ENCODE measurements around the gene ARRB1. TPM values are rescaled to one million over a fixed set of nuclear protein-coding genes. Genes with fewer than 3 reads are reported as not detected.
"Not testable (repeated sequence)": the region's sequence is repeated elsewhere in the genome, so short reads cannot be mapped to it uniquely, and the experiment has no call there.

The ARRB1 gene
- total and polyA plus RNA-seq, 5 donors, result 12.1 to 32.5 (median 26.4) TPM

DNA sequence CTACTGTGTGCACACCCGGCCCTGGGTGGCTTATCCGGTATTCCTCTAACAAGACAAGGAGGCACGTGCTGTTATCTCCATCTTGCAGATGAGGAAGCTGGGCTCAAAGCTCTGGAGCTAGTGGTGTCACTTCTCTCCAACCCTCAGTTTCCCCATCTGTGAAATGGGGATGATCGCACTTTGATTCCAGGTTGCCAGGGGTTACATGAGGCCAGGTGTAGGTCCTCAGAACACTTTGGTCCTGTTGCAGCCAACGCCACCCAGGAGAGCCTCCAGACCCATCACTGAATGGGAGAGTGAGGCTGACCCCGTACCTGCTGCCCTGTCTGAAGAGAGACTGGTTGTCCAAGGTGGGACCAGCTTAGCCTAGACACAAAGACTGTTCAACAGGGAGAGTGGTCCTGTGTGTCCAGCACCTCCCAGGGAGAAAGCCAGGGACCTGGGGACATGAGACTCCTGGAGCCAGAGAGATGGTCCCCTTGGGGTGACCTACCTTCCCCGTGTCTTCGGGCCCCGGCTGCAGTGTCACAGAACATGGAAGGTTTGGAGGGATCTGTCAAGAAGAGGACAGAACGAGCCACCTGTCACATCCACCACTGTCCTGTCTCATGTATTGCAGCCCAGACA is 69.9 kb downstream of the ARRB1 start:
- DNase-seq (peak in 2 of 3 donors; percentile 36 to 42), ATAC-seq (no peak)
- H3K27ac ChIP-seq (ENCODE audit: low read length), result no peak overlapping the region
- no peaks in the 10 kb centered on the region for H3K27me3 ChIP-seq (ENCODE audit: control insufficient read depth, insufficient read depth)
- 89% methylated on average over 10 of the region's 10 CpGs for WGBS
- intact Hi-C loops (cut with DNase I), result loop anchor here (2.0 to 10.0 kb wide), 5 partner anchors 53 to 243 kb away; partner anchors contain the start of gene GDPD5 (in 1 of the 4)
- no peak overlapping the region for H3K4me3 ChIP-seq (ENCODE audit: low read length)
- H3K9me3 ChIP-seq (ENCODE audit: control insufficient read depth, low read length), result no peaks in the 10 kb centered on the region
- H3K4me1 ChIP-seq (ENCODE audit: control insufficient read depth, insufficient read depth, low read length), result peaks cover 3% of the 10 kb centered on the region

DNA sequence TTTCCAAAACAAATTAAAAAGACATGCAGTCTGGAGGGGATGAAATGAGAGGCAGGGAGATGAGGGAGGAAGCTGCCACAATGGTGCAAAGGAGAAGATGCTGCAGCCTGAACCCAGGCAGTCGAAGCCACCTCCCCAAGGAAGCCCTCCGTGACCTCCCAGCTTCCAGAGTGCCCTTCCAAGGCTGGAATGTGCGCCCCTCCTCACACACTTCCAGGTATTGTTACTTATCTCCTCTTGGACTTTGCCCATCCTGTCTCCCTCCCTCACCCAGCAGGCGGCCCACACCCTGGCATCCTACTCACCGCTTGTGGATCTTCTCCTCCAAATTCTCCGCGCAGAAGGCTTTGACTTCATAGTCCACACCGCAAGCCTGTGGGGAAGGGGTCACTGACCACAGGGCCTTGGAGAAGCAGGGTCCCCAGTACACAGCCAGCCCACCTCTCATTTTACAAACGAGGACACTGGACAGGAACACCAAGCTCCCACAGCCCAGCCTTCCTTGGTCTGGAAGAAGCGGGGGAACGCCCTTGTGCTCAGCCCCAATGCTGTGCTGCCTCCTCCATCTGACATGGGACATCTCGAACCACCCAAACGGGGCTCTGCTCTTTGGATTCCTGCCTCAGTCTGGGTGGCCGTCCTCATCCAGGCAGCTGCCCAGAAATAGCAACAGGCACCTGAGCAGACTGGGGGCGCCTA is 70.5 kb downstream of the ARRB1 start:
- H3K27me3 ChIP-seq (ENCODE audit: control insufficient read depth, insufficient read depth), result no peaks in the 10 kb centered on the region
- H3K9me3 ChIP-seq (ENCODE audit: control insufficient read depth, low read length), result no peaks in the 10 kb centered on the region
- 73% methylated on average over 15 of the region's 15 CpGs for WGBS
- no peak overlapping the region for H3K27ac ChIP-seq (ENCODE audit: low read length)
- peaks cover 3% of the 10 kb centered on the region for H3K4me1 ChIP-seq (ENCODE audit: control insufficient read depth, insufficient read depth, low read length)
- intact Hi-C loops (cut with DNase I), result loop anchor here (1.0 to 10.0 kb wide), 6 partner anchors 54 to 244 kb away; partner anchors contain the start of gene GDPD5 (in 1 of the 4)
- peak in 2 of 3 donors; percentile 56 to 68 for DNase-seq
- peak; percentile 49 to 74 for ATAC-seq
- H3K4me3 ChIP-seq (ENCODE audit: low read length), result no peak overlapping the region

DNA sequence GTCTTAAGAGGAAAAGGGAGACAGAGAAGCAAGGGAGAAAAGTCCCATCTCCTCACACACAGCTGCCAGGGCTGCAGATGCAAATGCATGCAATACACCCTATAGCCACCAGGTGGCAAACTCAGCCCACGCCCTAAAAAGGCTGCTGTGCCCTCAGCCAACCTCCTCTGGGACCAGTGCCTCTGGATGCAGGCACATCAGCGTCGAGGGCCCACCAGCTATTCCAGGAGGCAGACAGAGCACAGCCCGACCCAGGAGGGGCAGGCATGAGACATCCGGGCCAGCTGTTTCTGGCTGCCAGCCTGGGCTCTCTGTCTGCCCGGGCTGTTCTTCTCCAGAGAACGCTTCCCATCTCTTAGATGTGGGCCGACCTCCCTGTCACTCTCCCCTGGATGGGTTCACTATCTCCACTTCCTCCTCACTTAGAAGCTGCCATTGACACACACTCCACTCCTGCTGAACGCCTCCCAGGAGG is 71.2 kb downstream of the ARRB1 start:
- DNase-seq (peak; percentile 79 to 91 (median 90)), ATAC-seq (peak; percentile 85 to 86)
- intact Hi-C loops (cut with DNase I), result loop anchor here (1.0 to 10.0 kb wide), 6 partner anchors 55 to 245 kb away; partner anchors contain the start of gene GDPD5 (in 1 of the 4)
- WGBS, result 9% methylated on average over 9 of the region's 9 CpGs
- Histone ChIP-seq H3K27ac (ENCODE audit: low read length) (peak overlapping the region; percentile 2), H3K9me3 (ENCODE audit: control insufficient read depth, low read length) (no peaks in the 10 kb centered on the region), H3K4me1 (ENCODE audit: control insufficient read depth, insufficient read depth, low read length) (peaks cover 3% of the 10 kb centered on the region), H3K4me3 (ENCODE audit: low read length) (no peak overlapping the region), H3K27me3 (ENCODE audit: control insufficient read depth, insufficient read depth) (no peaks in the 10 kb centered on the region)

DNA sequence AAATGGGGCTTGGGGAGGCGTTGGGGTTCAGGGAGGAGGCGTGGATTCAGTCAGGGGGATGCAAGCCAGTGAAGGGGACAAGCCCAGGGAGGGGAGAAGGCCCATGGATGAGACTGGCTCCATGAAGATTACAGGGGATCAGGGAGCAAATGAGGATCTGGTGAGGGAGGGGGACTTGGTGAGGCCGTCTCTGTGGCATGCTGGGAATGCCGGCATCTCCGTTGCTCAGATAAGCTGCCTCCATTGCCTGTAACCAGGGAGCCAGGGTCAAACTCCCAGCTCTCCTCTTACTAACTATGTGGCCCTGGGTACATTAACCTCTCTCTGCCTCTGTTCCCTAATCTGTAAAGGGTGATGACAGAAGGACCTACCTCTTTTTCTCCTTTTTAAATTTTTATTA is 72.2 kb downstream of the ARRB1 start:
- WGBS, result 58% methylated on average over 5 of the region's 5 CpGs
- no peak overlapping the region for H3K27ac ChIP-seq (ENCODE audit: low read length)

DNA sequence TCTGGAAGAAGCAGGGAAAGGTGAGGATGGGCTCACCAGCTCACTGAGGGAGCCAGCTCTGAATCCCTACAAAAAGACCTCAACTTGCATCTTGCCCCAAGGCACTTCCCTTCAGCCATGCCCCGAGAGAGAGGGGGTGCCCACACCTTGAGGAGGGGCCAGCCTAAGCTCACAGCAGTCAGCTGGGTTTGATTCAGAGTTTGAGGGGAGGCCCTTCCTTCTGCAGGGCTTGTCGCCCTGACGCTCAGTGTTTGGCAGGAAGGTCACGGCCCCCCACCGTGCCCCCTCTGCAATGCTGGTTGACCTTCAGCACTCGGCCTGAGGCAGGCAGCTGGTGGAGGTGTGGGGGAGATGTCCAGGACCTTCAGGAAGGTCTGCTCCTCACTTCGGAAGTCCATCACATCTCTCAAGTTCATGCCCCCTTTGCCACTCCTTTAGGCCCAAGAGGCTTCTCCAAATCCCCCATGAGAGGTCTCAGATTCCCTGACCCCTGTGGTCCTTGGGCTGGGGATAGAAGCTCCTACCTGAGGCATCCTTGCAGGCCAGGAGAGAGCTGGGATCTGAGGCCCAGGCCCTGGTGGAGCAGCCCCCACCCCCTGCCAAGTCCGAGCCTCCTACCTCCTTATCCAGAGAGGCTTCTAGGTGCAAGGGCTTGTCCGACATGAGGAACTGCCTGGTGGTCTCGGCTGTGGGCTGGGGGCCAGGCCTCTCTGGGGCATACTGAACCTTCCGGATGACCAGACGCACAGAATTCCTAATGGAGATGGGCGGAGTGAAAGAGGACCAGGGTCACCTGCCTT is 73.3 kb downstream of the ARRB1 start:
- intact Hi-C loops (cut with DNase I), result loop anchor here in 1 of 4 donors (5.0 kb wide), 1 partner anchor 94 kb away; no protein-coding TSS in a partner anchor
- 85% methylated on average over 13 of the region's 13 CpGs for WGBS
- ATAC-seq (no peak), DNase-seq (peak in 1 of 3 donors; percentile 33)
- Histone ChIP-seq H3K9me3 (ENCODE audit: control insufficient read depth, low read length) (no peaks in the 10 kb centered on the region), H3K4me1 (ENCODE audit: control insufficient read depth, insufficient read depth, low read length) (peaks cover 3% of the 10 kb centered on the region), H3K4me3 (ENCODE audit: low read length) (no peak overlapping the region), H3K27ac (ENCODE audit: low read length) (no peak overlapping the region), H3K27me3 (ENCODE audit: control insufficient read depth, insufficient read depth) (no peaks in the 10 kb centered on the region)

More for the DNA sequence above, 72.2 kb downstream of the ARRB1 start:
- no peaks in the 10 kb centered on the region for H3K27me3 ChIP-seq (ENCODE audit: control insufficient read depth, insufficient read depth)
- peaks cover 3% of the 10 kb centered on the region for H3K4me1 ChIP-seq (ENCODE audit: control insufficient read depth, insufficient read depth, low read length)
- intact Hi-C loops (cut with DNase I), result loop anchor here in 1 of 4 donors (5.0 kb wide), 1 partner anchor 93 kb away; no protein-coding TSS in a partner anchor
- H3K4me3 ChIP-seq (ENCODE audit: low read length), result no peak overlapping the region
- H3K9me3 ChIP-seq (ENCODE audit: control insufficient read depth, low read length), result no peaks in the 10 kb centered on the region
- DNase-seq (peak in 1 of 3 donors; percentile 7), ATAC-seq (no peak)

DNA sequence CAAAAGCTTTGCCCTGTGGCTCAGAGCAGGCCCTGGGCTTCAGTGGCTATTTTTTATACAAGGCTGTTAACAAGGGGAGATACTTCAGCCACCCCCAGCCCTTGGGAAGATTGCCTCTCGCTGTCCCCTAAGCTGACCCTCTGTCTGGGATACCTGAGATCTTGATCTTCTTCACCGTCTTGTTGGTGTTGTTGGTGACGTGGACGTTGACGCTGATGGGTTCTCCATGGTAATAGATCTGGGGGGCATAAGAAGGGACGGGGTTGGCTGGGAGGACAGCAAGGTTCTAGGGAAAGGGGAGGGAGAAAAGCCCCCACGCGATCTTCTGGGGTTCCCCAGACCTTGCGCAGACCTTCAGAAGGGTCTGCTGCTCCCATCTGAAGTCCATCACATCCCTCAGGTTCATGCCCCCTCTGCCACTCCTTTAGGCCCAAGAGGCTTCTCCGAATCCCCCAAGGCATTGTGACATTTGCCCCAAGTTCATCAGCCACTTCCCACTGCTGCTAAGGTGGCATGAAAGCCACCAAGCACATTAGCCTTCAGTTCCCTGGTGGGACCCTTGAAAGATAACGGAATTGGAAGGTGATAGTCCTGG is 74.2 kb downstream of the ARRB1 start:
- Histone ChIP-seq H3K27ac (ENCODE audit: low read length) (no peak overlapping the region), H3K4me1 (ENCODE audit: control insufficient read depth, insufficient read depth, low read length) (peaks cover 3% of the 10 kb centered on the region), H3K4me3 (ENCODE audit: low read length) (no peak overlapping the region), H3K9me3 (ENCODE audit: control insufficient read depth, low read length) (no peaks in the 10 kb centered on the region), H3K27me3 (ENCODE audit: control insufficient read depth, insufficient read depth) (no peaks in the 10 kb centered on the region)
- ATAC-seq (no peak), DNase-seq (peak in 1 of 3 donors; percentile 7)
- intact Hi-C loops (cut with DNase I), result loop anchor here in 1 of 4 donors (5.0 kb wide), 1 partner anchor 95 kb away; no protein-coding TSS in a partner anchor
- 95% methylated on average over 11 of the region's 11 CpGs for WGBS

DNA sequence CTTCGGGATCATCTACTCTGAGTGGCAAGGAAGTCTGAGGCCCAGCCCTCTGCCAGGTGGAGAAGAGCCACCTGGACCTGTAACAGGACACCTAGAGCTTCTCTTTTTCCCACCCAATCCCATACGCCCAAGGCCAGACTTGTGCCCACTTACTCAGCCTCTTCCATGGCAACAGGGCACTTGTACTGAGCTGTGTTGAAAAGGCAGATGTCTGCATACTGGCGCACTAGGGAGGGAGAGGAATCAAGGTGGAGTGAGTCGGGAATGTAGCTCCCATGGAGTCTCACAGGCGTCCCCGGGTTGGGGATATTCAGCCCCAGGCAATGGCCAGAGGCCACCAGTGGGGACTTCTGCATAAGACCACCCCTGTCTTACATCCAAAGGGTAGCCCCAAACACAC is 74.8 kb downstream of the ARRB1 start:
- Histone ChIP-seq H3K27me3 (ENCODE audit: control insufficient read depth, insufficient read depth) (no peaks in the 10 kb centered on the region), H3K4me1 (ENCODE audit: control insufficient read depth, insufficient read depth, low read length) (peaks cover 3% of the 10 kb centered on the region), H3K9me3 (ENCODE audit: control insufficient read depth, low read length) (no peaks in the 10 kb centered on the region), H3K27ac (ENCODE audit: low read length) (no peak overlapping the region), H3K4me3 (ENCODE audit: low read length) (no peak overlapping the region)
- DNase-seq (peak in 1 of 3 donors; percentile 16), ATAC-seq (no peak)
- intact Hi-C loops (cut with DNase I), result loop anchor here in 1 of 4 donors (5.0 kb wide), 1 partner anchor 96 kb away; no protein-coding TSS in a partner anchor
- 88% methylated on average over 6 of the region's 6 CpGs for WGBS

DNA sequence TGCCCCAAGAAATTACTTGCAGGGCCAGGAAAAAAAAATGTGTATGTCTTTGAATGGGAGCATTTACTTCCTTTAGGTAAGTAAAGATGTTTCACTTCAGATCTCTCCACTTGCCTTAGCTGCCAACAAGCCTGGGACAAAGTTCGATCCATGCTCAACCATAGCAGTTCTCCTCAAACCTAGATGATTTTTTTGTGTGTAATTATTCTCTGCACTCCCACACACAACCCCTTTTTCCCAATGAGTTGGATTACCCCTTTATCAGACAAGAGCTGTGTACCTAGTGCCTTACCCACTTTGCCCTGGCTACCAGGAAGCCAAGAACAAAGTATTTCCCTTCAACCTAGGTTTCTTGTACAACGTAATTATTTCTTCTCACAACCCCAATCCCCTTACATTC is 75.3 kb downstream of the ARRB1 start:
- DNase-seq (no peak), ATAC-seq (no peak)
- Histone ChIP-seq H3K4me3 (ENCODE audit: low read length) (no peak overlapping the region), H3K27me3 (ENCODE audit: control insufficient read depth, insufficient read depth) (no peaks in the 10 kb centered on the region), H3K4me1 (ENCODE audit: control insufficient read depth, insufficient read depth, low read length) (peaks cover 3% of the 10 kb centered on the region), H3K27ac (ENCODE audit: low read length) (no peak overlapping the region), H3K9me3 (ENCODE audit: control insufficient read depth, low read length) (no peaks in the 10 kb centered on the region)
- intact Hi-C loops (cut with DNase I), result loop anchor here in 1 of 4 donors (5.0 kb wide), 1 partner anchor 96 kb away; no protein-coding TSS in a partner anchor
- WGBS, result 84% methylated on average over 2 of the region's 2 CpGs

DNA sequence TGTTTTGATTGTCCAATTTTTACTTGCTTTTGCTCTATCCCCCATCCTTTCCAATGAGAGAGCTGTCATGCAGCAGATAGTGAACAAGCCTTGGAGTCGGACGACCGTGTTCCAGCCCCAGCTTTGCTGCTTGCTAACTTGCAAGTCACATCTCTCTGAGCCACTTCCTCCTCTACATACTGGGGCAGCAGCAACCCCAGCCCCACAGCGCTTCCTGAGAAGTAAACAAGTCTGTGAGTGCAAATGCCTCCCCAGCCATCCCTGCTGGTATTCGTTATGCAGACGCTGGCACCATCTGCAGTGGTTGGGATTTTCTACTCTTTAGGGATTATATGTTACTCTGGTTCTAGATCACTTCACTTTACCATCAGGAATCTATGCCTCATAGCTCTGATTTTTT is 75.9 kb downstream of the ARRB1 start:
- ATAC-seq (no peak), DNase-seq (peak in 2 of 3 donors; percentile 66 to 77)
- 57% methylated on average over 6 of the region's 6 CpGs for WGBS
- peaks cover 3% of the 10 kb centered on the region for H3K4me1 ChIP-seq (ENCODE audit: control insufficient read depth, insufficient read depth, low read length)
- no peak overlapping the region for H3K27ac ChIP-seq (ENCODE audit: low read length)
- no peaks in the 10 kb centered on the region for H3K27me3 ChIP-seq (ENCODE audit: control insufficient read depth, insufficient read depth)
- intact Hi-C loops (cut with DNase I), result loop anchor here in 1 of 4 donors (5.0 kb wide), 1 partner anchor 97 kb away; no protein-coding TSS in a partner anchor
- no peaks in the 10 kb centered on the region for H3K9me3 ChIP-seq (ENCODE audit: control insufficient read depth, low read length)
- no peak overlapping the region for H3K4me3 ChIP-seq (ENCODE audit: low read length)

DNA sequence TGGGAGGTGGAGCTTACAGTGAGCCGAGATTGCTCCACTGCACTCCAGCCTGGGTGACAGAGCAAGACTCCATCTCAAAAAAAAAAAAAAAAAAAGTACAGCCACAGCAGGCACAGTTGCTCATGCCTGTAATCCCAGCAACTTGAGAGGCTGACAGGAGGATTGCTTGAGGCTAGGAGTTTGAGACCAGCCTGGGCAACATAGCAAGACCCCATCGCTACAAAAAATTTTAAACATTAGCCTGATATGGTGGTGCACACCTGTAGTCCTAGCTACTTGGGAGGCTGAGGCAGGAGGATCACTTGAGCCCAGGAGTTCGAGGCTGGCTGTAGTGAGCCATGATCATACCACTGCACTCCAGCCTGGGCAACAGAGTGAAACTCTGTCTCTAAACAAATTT is 76.7 kb downstream of the ARRB1 start:
- H3K9me3 ChIP-seq (ENCODE audit: control insufficient read depth, low read length); H3K4me1 ChIP-seq (ENCODE audit: control insufficient read depth, insufficient read depth, low read length); H3K27me3 ChIP-seq (ENCODE audit: control insufficient read depth, insufficient read depth); ATAC-seq; H3K4me3 ChIP-seq (ENCODE audit: low read length); H3K27ac ChIP-seq (ENCODE audit: low read length): not testable (repeated sequence)
- DNase-seq, result peak in 1 of 3 donors; percentile 0
- intact Hi-C loops (cut with DNase I), result loop anchor here in 1 of 4 donors (5.0 kb wide), 1 partner anchor 98 kb away; no protein-coding TSS in a partner anchor
- WGBS, result 91% methylated on average over 3 of the region's 3 CpGs

Data from right cardiac atrium (tissue), 5 donors.